GM19397 (cell line): ENCODE measurements around the gene GRK6.

Experiments
- ATAC-seq: cut with Tn5 transposase; IDR thresholded peaks from one replicate; pipeline ENCODE4 v1.9.1; 2021; ENCODE audit warnings: mild to moderate bottlenecking, moderate library complexity; ENCODE audit not compliant: unreplicated experiment

GRK6 gene

DNA sequence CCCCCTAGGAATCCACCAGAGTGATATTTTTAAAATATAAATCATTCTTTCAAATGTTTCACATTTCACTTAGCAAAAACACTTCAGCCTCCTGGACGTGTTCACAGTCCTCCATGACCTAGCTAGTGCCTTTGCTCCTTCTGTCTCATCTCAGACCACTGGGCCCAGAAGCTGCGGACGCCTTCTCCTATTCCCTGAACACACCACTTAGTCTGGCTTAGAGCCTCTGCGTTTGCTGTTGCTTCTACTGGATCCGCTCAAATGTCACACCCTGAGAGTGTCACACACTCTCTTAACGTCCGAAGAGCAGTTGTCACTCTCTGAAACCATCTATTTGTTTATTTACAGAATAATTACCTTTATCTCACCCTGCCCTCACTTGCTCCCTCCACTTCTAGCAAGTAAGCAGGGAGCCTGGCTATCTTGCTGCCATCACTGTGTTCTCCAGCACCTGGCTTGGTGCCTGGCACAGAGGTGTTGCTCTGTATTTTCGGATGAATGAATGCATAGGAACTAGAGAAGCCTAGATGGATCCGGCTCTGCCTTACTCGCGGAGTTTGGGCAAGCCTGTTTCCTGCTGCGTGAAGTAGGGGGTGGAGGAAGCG, 1.2 kb upstream of the GRK6 start:
- ATAC-seq, result no peak

DNA sequence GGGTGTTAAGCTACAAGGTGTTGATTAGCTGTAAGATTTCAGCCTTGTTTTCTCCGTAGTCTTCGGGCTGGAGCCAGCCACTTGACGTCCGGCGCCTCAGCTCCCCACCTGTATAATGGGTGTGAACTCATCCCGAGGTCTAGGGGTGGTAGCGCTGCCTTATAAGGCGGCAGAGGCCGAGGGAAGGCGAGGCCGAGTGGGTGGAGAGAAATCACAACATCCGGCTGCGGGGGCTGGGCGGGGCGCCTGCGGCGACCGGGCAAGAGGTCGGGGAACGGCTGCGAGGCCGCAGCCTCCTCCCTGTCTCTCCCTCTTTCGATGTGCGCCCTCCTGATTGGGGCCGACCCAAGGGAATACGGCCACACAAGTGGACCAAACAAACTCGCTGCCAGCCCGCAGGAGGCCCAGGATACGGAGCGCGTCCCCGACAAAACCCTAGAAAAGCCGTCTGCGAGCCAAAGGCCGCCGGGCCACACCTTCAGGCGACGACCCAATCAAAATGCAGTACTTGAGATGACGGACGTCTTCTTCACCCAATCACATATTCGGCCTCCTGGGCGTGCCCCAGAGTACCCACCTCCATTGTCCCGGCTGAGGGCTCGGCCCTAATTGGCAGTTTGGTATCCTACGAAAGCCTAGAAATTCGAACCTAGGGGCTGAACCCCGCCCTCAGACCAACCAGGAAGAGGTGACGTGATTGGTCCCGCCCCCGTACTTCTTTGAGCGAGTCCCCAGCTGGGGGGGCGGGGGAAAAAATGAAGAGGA, 493 bp upstream of the GRK6 start:
- ATAC-seq, result peak; percentile 72

DNA sequence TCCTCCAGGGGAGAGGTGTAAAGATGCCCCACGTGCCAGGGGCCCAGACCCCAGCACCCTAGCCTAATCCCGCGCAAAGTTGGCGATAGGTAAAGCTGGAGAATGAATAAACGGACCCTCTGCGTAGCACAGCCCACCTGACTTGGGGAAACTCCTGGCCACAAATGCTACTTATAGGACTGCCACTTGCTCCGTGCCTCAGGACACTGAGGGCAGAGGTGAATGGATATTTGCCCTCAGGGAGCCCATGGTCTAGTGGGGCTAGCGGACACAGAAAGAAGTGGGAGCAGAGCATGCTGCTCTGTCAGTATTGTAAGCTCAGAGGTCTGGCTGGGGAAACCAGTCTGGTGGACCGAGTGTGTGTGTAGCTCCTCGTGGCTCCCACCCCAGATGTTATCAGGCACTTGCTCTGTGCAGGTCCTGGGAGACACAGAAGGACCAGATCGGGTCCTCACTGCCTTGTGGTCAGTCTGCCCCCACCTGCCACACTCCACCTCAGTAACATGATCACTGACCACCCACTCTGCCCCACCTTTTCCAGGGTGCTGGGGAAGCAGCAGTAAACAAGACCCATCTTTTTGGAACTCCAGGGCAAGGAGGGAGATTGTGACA, 841 bp downstream of the GRK6 start:
- ATAC-seq, result no peak

DNA sequence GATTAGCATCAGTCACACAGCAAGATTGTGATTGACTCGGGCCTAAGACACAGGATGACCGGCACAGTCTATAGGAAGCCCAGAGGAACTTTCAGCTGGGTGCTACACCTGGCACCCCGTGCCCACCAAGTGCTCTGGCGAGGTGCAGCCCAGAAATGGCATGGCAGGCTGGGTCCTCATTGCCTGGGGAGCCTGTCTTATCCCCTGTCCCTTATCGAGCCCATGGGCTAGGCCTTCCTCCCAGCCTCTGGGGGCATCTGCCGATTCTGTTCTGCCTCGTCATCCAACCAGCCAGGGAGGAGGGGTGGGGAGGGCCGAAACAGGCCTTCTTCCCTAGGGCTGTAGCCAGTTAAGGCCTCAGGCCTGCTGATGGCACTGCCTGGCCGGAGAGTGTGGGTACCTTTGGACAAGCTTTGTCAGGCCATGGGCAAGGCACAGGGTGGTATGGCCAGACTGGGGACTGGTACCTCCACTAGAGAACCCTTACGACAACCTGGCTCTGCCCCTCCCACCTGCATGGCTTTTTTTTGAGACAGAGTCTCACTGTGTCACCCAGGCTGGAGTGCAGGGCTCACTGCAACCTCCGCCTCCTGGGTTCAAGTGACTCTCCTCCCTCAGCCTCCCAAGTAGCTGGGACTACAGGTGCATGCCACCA, 1.6 kb downstream of the GRK6 start:
- no peak for ATAC-seq

DNA sequence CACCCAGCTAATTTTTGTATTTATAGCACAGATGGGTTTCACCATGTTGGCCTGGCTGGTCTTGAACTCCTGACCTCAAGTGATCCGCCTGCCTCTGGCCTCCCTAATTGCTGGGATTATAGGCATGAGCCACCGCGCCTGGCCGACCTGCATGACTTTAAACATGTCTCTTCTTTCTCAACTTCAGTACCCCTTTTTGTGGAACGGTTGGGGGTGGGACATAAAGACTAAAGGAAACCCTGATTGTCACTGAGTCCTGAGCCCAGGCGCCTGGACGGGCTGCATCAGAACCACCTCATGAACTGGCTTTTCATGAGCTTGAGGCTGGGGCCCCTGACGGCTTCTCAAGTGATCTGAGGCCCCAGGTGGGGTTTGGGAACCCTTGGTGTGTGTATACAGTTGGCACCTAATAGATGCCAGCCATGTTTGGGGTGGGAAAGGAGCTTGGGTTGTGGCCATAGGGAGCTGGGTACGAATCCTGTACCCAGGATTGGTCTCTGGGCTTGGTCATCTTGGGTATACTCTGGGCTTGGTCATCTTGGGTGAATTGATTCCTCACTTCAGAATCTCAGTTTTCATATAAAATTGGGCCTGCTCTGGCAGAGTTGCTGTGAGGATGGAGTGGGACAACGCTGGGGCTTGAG, 2.2 kb downstream of the GRK6 start:
- ATAC-seq, result no peak

DNA sequence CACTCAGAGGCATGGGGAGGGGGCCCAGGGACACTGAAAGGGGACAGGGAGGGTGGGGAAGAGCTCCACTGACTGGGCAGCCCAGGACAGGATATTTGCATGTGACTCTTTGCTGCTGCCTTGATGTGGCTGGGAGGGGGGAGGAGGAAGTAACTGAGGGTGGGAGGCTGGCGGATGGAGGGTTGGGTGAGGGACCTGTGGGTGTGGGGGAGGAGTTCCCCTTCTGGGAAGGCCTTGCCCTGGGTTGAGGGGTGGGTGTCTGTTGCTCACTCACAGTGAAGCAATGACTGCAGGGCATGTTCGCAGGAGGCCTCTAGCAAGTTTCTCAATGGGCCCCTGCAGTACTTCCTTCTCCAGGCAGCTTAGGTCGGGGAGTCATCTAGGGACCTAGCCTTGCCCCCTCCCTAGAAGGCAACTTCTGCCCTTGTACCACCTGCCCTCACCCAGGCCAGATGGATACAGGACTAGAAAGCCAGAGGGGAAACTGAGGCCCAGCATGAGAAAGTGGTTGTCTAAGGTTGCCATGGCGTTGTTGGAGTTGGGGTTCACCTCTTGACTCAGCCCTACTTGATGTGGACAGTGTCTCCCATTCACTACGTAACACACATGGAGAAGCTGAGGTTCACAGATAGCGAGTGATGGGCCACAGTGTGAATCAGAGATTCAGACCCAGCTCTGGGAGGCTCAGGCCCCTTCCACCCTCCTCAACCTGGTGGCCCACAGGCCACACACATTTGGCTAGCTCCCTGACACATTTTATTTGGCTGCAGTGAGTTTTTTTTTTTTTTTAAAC, 3.0 kb downstream of the GRK6 start:
- no peak for ATAC-seq

DNA sequence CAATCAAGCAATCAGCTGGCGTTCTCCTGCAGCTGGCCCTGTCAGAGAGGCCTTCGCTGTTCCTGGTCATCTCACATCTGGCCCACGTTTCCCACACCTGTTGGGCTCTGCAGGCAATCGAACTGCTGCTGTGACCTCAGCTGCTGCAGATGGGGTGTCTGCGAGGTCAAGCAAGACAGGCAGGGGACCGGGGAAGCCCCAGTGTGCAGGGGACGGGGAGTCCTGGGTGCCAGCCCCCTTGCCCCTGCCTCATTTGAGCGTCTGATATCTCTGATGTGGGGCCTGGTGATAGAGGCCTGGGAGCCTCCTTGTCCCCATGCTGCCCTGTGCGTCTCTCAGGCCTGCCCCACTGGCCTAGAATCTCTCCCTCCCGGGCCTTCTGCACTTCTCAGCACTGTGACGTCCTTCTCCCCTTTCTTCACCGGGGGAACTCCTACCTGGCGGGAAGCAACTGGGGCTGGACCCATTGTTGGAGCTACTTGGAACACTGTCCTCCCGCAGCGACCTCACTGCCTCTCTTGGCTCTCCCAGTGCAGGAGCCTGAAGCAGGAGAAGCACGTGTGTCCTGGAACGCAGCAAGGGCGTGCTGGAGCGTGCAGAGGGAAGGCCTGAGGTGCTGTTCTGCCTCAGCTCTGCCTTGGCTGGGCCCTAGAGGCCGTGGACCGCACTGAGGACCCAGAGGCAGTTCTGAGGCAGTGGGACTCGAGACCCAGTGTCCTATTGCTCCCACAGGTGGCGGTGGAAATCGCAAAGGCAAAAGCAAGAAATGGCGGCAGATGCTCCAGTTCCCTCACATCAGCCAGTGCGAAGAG, 3.9 kb downstream of the GRK6 start:
- ATAC-seq, result no peak

DNA sequence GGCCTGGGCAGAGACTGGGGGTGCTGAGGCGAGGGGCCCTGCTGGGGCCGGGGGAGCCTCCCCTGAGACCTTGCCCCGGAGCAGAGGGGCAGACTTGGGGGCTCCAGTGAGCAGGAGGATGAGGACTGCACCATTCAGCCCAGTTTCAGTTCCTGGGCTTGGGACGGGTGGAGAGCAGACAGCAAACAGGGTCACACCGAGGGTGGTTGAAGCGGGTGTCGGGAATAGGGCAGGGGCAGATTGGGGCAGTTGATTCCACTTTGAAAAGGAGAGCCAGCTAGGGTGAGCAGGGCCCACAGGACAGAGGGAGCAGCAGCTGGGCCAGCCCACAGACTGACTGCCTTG, 4.5 kb downstream of the GRK6 start:
- ATAC-seq, result no peak

DNA sequence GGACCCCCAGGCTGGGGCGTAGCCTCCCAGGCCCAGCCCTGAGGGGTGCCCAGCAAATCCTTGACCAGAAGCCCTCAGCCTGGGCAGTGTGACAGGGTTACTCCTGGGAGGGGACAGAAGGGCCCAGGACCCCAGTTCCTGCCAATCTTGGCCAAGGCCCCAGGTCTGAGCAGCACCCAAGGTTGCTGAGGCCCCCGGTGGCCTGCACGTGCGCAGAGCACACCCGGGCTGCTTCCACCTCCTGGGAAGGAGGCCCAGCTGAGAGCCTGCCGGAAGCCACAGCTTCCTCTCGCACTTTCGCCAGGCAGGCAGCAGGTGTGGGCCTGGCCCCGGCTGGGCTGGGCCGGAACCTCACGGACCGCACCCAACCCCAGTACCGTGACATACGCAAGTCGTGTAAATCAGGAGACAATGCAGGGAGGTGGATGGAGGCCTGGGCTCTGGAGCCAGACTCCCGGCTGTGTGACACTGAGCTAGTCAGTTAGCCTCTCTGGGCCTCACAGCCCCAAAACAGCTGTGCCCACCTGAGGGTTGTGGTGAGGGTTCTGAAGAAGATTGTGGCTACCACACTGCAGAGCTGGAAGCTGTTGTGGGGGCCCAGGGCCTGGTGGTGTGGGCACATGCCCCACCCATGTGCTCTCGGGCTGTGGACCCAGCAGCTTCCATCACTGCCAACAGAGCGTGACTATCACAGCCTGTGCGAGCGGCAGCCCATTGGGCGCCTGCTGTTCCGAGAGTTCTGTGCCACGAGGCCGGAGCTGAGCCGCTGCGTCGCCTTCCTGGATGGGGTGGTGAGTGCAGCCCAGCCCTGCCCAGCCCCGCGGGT, 5.1 kb downstream of the GRK6 start:
- ATAC-seq, result peak; percentile 45

DNA sequence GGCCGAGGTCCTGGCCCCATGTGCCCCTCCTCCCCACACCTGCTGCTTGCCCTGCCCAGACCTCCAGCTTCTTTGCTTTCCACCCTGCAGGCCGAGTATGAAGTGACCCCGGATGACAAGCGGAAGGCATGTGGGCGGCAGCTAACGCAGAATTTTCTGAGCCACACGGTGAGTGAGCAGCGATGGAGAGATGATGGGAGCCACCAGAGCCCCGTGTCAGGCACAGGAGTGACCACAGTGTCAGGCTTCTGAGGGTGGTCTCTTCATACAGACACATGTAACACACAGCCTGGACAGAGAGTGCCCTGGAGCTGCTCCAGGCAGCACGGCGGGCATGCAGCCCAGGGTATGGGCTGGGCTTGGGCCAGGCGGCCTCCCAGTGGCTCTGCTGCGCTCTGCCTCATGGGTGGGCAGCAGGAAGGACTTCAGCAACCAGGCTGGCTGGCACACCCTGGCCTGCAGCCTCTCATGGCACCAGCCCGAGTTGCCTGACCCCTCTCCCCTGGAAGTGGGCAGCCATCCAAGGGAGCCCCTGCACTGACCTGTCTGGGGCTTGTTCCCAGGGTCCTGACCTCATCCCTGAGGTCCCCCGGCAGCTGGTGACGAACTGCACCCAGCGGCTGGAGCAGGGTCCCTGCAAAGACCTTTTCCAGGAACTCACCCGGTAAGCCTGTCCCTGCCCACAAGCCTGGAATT, 5.8 kb downstream of the GRK6 start:
- no peak for ATAC-seq

DNA sequence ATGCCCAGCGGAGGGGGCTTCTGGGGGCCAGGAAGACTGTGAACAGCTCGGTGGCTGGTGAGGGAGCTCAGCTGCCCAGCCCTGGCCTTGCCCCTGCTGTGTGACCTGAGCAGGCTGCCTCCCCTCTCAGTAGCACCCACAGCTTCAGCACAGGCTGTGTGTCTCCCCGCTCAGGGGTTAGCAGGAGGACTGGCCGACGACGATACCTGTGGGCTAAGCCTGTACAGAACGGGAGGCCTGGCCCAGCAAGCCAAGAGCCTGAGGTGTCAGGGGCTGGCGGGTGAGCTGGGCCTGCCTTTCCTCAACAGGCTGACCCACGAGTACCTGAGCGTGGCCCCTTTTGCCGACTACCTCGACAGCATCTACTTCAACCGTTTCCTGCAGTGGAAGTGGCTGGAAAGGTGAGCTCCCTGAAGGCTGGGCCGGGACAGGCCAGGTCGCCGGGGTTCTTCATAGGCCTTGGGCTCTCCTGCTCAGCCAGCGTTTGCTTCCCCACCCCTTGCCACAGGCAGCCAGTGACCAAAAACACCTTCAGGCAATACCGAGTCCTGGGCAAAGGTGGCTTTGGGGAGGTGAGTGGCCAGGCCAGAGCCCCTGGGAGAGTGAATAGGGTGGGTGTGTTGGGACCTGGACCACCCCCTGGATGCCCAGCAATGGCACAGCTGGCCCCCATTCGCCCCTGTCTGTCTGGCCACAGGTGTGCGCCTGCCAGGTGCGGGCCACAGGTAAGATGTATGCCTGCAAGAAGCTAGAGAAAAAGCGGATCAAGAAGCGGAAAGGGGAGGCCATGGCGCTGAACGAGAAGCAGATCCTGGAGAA, 6.6 kb downstream of the GRK6 start:
- no peak for ATAC-seq

DNA sequence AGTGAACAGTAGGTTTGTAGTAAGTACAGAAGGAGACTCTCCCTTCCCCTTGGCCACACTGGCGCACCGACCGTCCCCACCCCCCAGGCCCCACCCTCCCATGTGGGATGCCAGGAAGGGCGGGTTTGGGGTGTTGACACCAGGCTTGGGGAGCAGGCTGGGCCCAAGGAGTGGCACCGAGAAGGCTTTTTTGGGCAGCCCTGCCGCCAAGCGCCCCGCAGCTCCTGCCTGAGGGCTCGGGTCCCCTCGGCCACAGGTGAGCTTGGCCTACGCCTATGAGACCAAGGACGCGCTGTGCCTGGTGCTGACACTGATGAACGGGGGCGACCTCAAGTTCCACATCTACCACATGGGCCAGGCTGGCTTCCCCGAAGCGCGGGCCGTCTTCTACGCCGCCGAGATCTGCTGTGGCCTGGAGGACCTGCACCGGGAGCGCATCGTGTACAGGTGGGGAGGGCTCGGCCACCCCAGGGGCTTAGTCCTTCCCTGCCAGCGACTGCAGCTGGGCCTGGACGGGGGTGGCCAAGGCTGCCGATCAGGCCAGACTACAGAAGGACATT, 7.3 kb downstream of the GRK6 start:
- ATAC-seq, result no peak

DNA sequence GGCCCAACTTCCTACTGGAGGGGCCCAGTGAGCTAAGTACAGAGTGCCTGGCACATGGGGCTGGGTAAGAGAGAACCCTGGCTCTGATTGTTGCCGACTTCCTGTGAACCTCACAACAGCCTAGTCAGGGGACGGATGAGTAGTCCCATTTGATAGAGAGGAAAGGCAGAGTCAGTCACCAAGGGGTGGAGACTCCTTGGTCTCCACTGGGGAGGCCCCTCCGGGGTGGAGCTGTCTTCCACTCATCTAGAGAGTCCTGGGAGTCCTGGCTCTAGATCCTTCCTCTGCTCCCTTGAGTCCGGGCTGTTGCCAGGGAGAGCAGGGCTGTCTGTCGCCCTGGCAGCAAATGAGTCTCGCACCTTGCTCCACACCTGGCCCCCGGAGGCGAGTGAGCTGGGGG, 8.0 kb downstream of the GRK6 start:
- no peak for ATAC-seq

DNA sequence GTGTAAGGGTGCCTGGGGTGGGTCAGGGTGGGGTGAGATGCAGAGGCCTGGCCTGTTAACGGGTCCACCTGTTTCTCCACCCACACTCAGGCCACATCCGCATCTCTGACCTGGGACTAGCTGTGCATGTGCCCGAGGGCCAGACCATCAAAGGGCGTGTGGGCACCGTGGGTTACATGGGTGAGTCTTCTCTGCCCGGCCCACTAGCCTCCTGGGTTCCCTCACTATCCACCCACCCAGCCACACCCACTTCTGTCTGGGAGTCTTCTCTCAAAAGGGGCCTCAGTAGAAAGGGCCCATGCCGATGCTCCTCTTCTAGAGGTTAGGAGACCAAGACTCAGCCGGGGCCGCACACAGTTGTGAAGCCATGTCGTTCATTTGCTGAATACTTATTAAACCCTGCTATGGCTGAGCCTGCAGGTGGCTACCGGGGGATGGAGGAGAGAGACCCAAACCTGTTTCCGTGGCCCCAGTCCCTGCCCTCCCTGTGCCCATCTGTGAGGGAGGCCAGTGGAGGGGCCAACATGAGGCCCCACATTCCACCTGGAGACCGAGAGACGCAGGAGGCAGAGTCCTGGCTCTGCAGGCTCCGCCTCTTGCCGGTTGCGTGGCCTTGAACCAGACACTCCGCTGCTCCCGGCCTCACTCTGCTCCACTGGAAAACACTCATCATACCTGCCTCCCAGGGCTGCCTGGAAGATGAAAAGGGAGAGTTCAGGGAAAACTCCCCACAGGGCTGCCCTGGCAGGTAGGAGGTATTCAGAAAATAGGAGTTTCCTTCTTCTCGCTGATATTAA, 8.7 kb downstream of the GRK6 start:
- ATAC-seq, result no peak

DNA sequence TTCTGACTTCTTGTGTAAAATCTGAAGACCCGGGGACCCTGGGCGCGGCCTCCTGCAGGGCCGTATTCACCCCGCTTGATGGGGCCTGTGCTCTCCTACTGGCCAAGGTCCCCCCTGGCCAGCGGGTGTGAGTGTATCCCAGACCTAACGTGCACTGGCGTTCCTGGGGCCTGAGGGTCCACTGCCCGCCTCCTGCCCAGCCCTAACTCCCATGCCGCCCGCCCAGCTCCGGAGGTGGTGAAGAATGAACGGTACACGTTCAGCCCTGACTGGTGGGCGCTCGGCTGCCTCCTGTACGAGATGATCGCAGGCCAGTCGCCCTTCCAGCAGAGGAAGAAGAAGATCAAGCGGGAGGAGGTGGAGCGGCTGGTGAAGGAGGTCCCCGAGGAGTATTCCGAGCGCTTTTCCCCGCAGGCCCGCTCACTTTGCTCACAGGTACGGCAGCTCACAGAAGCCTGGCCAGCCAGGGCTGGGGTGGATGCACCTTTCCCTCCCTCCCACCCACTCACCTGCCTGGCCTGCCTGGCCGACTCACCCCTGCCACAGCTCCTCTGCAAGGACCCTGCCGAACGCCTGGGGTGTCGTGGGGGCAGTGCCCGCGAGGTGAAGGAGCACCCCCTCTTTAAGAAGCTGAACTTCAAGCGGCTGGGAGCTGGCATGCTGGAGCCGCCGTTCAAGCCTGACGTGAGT, 9.5 kb downstream of the GRK6 start:
- no peak for ATAC-seq

DNA sequence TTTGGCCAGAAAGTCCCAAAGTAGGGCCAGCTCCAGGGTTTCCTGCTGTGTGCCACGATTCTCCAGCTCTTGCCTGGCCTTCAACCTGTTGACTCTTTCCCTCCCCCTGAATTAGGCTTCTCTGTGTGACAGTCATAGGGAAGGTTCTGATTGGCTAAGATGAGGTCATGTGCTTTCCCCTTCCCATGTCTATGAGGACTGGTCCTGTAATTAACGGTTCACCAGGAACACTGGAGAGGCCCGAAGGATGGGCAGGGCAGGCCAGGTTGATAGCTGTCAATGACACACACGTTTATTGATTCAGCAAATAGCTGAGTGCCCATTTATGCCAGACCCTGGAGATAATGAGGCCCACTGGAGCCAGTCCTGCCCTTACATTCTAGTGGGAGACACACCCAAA, 11.1 kb downstream of the GRK6 start:
- ATAC-seq, result no peak
